ENCODE results near the gene SLC35E3.
"Not testable (repeated sequence)": the region's sequence is repeated elsewhere in the genome, so short reads cannot be mapped to it uniquely, and the experiment has no call there.

Gene SLC35E3

DNA sequence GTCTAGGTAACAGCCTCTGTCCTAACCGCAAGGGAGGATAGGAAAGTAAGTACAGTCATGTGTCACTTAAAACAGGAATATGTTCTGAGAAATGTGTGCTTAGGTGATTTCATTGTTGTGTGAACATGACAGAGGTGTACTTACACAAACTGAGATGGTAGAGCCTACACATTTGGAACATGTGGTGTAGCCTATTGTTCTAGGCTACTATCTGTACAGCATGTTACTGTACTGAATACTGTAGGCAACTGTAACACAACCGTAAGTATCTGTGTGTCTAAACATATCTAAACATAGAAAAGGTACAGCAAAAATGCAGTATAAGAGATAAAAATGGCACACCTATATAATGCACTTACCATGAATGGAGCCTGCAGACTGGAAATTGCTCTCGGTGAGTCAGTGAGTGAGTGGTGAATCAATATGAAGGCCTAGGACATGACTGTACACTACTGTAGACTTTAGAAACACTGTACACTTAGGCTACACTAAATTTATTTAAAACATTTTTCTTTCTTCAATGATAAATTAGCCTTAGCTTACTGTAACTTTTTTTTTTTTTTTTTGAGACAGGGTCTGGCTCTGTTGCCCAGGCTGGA lies 48.8 kb downstream of the SLC35E3 start:
- no peaks in the 10 kb centered on the region for H3K9me3 ChIP-seq (ENCODE audit: insufficient read depth, low read length)
- TF ChIP-seq ZNF274 (IDR thresholded peaks at IDR 0.05; ENCODE audit: low read depth, low read length): no peak
- no peak for DNase-seq (ENCODE audit: low read depth, low spot score)
- no peaks in the 10 kb centered on the region for H3K27me3 ChIP-seq (ENCODE audit: insufficient read depth, insufficient read length)
- no peak overlapping the region for H3K4me3 ChIP-seq (ENCODE audit: insufficient read length, low read depth)
- H3K4me1 ChIP-seq (ENCODE audit: insufficient read depth, insufficient read length): no peaks in the 10 kb centered on the region
- no peak overlapping the region for H3K9ac ChIP-seq (ENCODE audit: insufficient read length, low read depth)
- no peaks in the 10 kb centered on the region for H3K36me3 ChIP-seq (ENCODE audit: insufficient read depth, insufficient read length, low read length)

DNA sequence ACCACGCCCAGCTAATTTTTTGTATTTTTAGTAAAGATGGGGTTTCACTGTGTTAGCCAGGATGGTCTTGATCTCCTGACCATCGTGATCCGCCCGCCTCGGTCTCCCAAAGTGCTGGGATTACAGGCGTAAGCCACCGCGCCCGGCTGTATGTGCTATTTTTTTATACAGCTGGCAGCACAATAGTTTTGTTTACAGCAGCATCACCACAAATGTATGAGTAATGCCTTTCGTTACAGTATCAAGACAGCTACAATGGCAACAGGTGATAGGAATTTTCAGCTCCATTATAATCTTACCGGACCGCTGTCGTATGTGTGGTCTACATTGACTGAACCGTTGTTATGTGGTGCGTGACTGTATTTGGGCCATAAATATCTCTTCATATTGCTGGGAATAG lies 50.4 kb downstream of the SLC35E3 start:
- Histone ChIP-seq H3K27me3 (ENCODE audit: insufficient read depth, insufficient read length) (no peaks in the 10 kb centered on the region), H3K36me3 (ENCODE audit: insufficient read depth, insufficient read length, low read length) (no peaks in the 10 kb centered on the region), H3K4me1 (ENCODE audit: insufficient read depth, insufficient read length) (no peaks in the 10 kb centered on the region), H3K4me3 (ENCODE audit: insufficient read length, low read depth) (no peak overlapping the region), H3K9ac (ENCODE audit: insufficient read length, low read depth) (no peak overlapping the region), H3K9me3 (ENCODE audit: insufficient read depth, low read length) (no peaks in the 10 kb centered on the region)
- no peak for DNase-seq (ENCODE audit: low read depth, low spot score)
- TF ChIP-seq ZNF274 (IDR thresholded peaks at IDR 0.05; ENCODE audit: low read depth, low read length) (no peak), SUZ12 (IDR thresholded peaks at IDR 0.05; ENCODE audit: extremely low read depth, insufficient read depth, insufficient read length) (no peak), YY1 (IDR thresholded peaks at IDR 0.05; ENCODE audit: insufficient read depth, insufficient read length) (no peak)

DNA sequence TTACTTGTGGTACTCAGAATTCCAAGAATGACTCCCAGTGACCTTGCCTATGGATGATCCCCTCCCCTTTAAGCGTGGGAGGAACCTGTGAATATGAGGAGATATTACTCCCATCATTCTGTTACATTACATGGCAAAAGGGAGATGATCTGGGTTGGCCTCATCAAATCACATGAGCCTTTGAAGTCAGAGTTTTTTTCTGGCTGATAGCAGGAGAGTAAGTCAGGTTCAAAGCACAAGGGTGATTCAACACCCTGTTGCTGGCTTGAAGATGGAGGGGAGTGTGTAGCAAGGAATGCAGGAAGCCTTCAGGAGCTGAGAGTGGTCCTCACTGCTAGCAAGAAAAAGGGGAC lies 52.9 kb downstream of the SLC35E3 start:
- no peaks in the 10 kb centered on the region for H3K4me1 ChIP-seq (ENCODE audit: insufficient read depth, insufficient read length)
- TF ChIP-seq SUZ12 (IDR thresholded peaks at IDR 0.05; ENCODE audit: extremely low read depth, insufficient read depth, insufficient read length) (no peak), ZNF274 (IDR thresholded peaks at IDR 0.05; ENCODE audit: low read depth, low read length) (no peak), YY1 (IDR thresholded peaks at IDR 0.05; ENCODE audit: insufficient read depth, insufficient read length) (no peak)
- no peak for DNase-seq (ENCODE audit: low read depth, low spot score)
- H3K9ac ChIP-seq (ENCODE audit: insufficient read length, low read depth): no peak overlapping the region
- H3K4me3 ChIP-seq (ENCODE audit: insufficient read length, low read depth): no peak overlapping the region
- H3K36me3 ChIP-seq (ENCODE audit: insufficient read depth, insufficient read length, low read length): no peaks in the 10 kb centered on the region
- H3K27me3 ChIP-seq (ENCODE audit: insufficient read depth, insufficient read length): no peaks in the 10 kb centered on the region
- no peaks in the 10 kb centered on the region for H3K9me3 ChIP-seq (ENCODE audit: insufficient read depth, low read length)

DNA sequence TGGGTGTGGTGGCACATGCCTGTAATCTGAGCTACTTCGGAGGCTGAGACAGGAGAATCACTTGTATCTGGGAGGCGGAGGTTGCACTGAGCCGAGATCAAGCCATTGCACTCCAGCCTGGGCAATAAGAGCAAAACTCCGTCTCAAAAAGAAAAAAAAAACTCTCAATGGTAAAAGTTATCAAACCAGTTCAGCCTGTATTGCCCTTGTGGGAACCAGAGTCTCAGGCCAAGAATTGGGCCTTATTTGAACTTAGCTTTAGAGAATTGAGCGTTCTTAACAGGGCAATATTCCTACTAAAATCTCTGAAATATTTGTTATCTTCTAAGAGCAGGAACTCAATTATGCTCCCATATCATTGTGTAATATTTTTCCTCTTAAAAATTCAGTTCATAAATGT lies 54.3 kb downstream of the SLC35E3 start:
- Histone ChIP-seq H3K36me3 (ENCODE audit: insufficient read depth, insufficient read length, low read length) (no peaks in the 10 kb centered on the region), H3K9me3 (ENCODE audit: insufficient read depth, low read length) (no peaks in the 10 kb centered on the region), H3K27me3 (ENCODE audit: insufficient read depth, insufficient read length) (no peaks in the 10 kb centered on the region), H3K4me1 (ENCODE audit: insufficient read depth, insufficient read length) (peaks cover 9% of the 10 kb centered on the region), H3K4me3 (ENCODE audit: insufficient read length, low read depth) (no peak overlapping the region), H3K9ac (ENCODE audit: insufficient read length, low read depth) (no peak overlapping the region)
- TF ChIP-seq YY1 (IDR thresholded peaks at IDR 0.05; ENCODE audit: insufficient read depth, insufficient read length) (no peak), ZNF274 (IDR thresholded peaks at IDR 0.05; ENCODE audit: low read depth, low read length) (no peak), SUZ12 (IDR thresholded peaks at IDR 0.05; ENCODE audit: extremely low read depth, insufficient read depth, insufficient read length) (no peak)
- DNase-seq (ENCODE audit: low read depth, low spot score): no peak

- not testable (repeated sequence) for DNase-seq (ENCODE audit: low read depth, low spot score); H3K4me1 ChIP-seq (ENCODE audit: insufficient read depth, insufficient read length); H3K9ac ChIP-seq (ENCODE audit: insufficient read length, low read depth); H3K27me3 ChIP-seq (ENCODE audit: insufficient read depth, insufficient read length); H3K4me3 ChIP-seq (ENCODE audit: insufficient read length, low read depth); H3K9me3 ChIP-seq (ENCODE audit: insufficient read depth, low read length); H3K36me3 ChIP-seq (ENCODE audit: insufficient read depth, insufficient read length, low read length)
These were observed 55.1 kb downstream of the SLC35E3 start for GRCh38 chr12:68801124-68801523.

DNA sequence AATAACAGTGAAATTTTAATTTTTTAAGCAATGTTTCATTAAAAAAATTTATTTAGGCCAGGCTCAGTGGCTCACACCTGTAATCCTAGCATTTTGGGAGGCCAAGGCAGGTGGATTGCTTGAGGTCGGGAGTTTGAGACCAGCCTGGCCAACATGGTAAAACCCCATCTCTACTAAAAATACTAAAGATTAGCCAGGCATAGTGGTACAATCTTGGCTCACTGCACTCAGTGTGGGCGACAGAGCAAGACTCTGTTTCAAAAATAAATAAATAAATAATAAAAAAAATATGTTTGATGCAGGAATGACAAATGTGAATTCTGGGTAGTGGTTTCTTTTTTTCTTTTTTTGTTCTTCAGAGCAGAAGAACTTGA lies 56.4 kb downstream of the SLC35E3 start:
- H3K4me1 ChIP-seq (ENCODE audit: insufficient read depth, insufficient read length); H3K9ac ChIP-seq (ENCODE audit: insufficient read length, low read depth); H3K9me3 ChIP-seq (ENCODE audit: insufficient read depth, low read length): not testable (repeated sequence)

GRCh38 chr12:68802911-68803651 lies 57.1 kb downstream of the SLC35E3 start:
- H3K9ac ChIP-seq (ENCODE audit: insufficient read length, low read depth); H3K36me3 ChIP-seq (ENCODE audit: insufficient read depth, insufficient read length, low read length); H3K4me1 ChIP-seq (ENCODE audit: insufficient read depth, insufficient read length); H3K4me3 ChIP-seq (ENCODE audit: insufficient read length, low read depth); H3K27me3 ChIP-seq (ENCODE audit: insufficient read depth, insufficient read length); DNase-seq (ENCODE audit: low read depth, low spot score); H3K9me3 ChIP-seq (ENCODE audit: insufficient read depth, low read length): not testable (repeated sequence)

More for the DNA sequence above, 56.4 kb downstream of the SLC35E3 start:
- not testable (repeated sequence) for H3K4me3 ChIP-seq (ENCODE audit: insufficient read length, low read depth); H3K27me3 ChIP-seq (ENCODE audit: insufficient read depth, insufficient read length); DNase-seq (ENCODE audit: low read depth, low spot score); H3K36me3 ChIP-seq (ENCODE audit: insufficient read depth, insufficient read length, low read length)

- Histone ChIP-seq H3K9ac (ENCODE audit: insufficient read length, low read depth) (no peak overlapping the region), H3K4me3 (ENCODE audit: insufficient read length, low read depth) (no peak overlapping the region), H3K4me1 (ENCODE audit: insufficient read depth, insufficient read length) (peaks cover 9% of the 10 kb centered on the region), H3K9me3 (ENCODE audit: insufficient read depth, low read length) (no peaks in the 10 kb centered on the region), H3K27me3 (ENCODE audit: insufficient read depth, insufficient read length) (no peaks in the 10 kb centered on the region), H3K36me3 (ENCODE audit: insufficient read depth, insufficient read length, low read length) (peaks cover 4% of the 10 kb centered on the region)
- TF ChIP-seq ZNF274 (IDR thresholded peaks at IDR 0.05; ENCODE audit: low read depth, low read length): no peak
- no peak for TF ChIP-seq SUZ12 (IDR thresholded peaks at IDR 0.05; ENCODE audit: extremely low read depth, insufficient read depth, insufficient read length)
- TF ChIP-seq YY1 (IDR thresholded peaks at IDR 0.05; ENCODE audit: insufficient read depth, insufficient read length): no peak
- DNase-seq (ENCODE audit: low read depth, low spot score): no peak
These were observed 58.1 kb downstream of the SLC35E3 start for GRCh38 chr12:68803948-68804656.
